Prostate gland (tissue), 2 donors: ENCODE data around the gene MARCHF7. TPM values are rescaled to one million over a fixed set of nuclear protein-coding genes. Genes with fewer than 3 reads are reported as not detected.
A peak's percentile ranks its signal among the peaks of the same experiment; 100 is the strongest.

Source experiments
- DNase-seq: peaks from one replicate; pipeline ENCODE4 v3.0.0-alpha.2; 2019; ENCODE audit warnings: low spot score
- H3K27ac ChIP-seq, 2 donors: fragments of 200-600 bp; sonication (generic); 2 replicates each; pipeline ENCODE4 v1.5.1; 2017 to 2019
- H3K27me3 ChIP-seq: fragments of 200-600 bp; sonication (generic); replicated peaks from 2 replicates; pipeline ENCODE4 v1.5.1; 2019; ENCODE audit not compliant: insufficient read depth
- H3K36me3 ChIP-seq, 2 donors: fragments of 200-600 bp; sonication (generic); 1 replicate in 1 of 2; 2 replicates in 1 of 2; pipeline versions ENCODE4 v1.5.1 to v1.8.1; 2017 to 2019
- H3K4me1 ChIP-seq: fragments of 200-600 bp; sonication (generic); replicated peaks from 2 replicates; pipeline ENCODE4 v1.5.1; 2019
- H3K4me3 ChIP-seq, 2 donors: fragments of 200-600 bp; sonication (generic); 2 replicates each; pipeline ENCODE4 v1.5.1; 2017 to 2019
- H3K9me3 ChIP-seq: fragments of 200-600 bp; sonication (generic); 2 replicates; pipeline ENCODE4 v1.5.1; 2017
- CTCF ChIP-seq, 4 experiments: fragments of 200-600 bp in 2 of 4; fragments of 450-650 bp in 2 of 4; sonication (generic) in 2 of 4; IDR thresholded peaks; 1 replicate in 3 of 4; 2 replicates in 1 of 4; pipeline ENCODE4 v1.5.1; 2016 to 2019; ENCODE audit warnings: antibody characterized with exemption in 4 of 4, mild to moderate bottlenecking in 2 of 4, moderate library complexity in 2 of 4
- POLR2A ChIP-seq: fragments of 450-650 bp; IDR thresholded peaks from one replicate; pipeline ENCODE4 v1.6.1; 2016; ENCODE audit warnings: antibody characterized with exemption, mild to moderate bottlenecking
- POLR2AphosphoS5 ChIP-seq: sonication (generic); formaldehyde crosslinking; IDR thresholded peaks from one replicate; pipeline ENCODE4 v1.6.1; 2017; ENCODE audit warnings: antibody characterized with exemption
- whole genome bisulfite sequencing: methylation state at CpG from one replicate; pipeline ENCODE4 v1.1.5; 2018; 5-methylcytosine and 5-hydroxymethylcytosine counted together
- intact Hi-C: fragments of 100-400 bp; cut with DNase I; formaldehyde crosslinking; loops from one replicate; pipeline ENCODE4 v1.14.2; 2022
- total RNA-seq, 2 donors: library from RNA; depleted of rRNA; stranded (reverse); fragments of >200 nt; gene quantifications; one replicate each; pipeline ENCODE4 v1.1.0, GENCODE V29; 2016

Gene MARCHF7
- total RNA-seq, 2 donors from 2014 or later: 60.7 to 119 TPM

- Histone ChIP-seq H3K4me3 (no peak overlapping the region), H3K27me3 (no peaks in the 10 kb centered on the region), H3K27ac (no peak overlapping the region), H3K4me1 (peaks cover 5% of the 10 kb centered on the region), H3K9me3 (no peaks in the 10 kb centered on the region), H3K36me3 (no peaks in the 10 kb centered on the region)
- TF ChIP-seq POLR2AphosphoS5 (peak; percentile 13), CTCF (IDR thresholded peaks at IDR 0.05) (no peak)
- intact Hi-C loops: no loop called here
- DNase-seq: no peak
- 28% methylated on average over 10 of the region's 10 CpGs for WGBS
Observed at GRCh38 chr2:159706385-159706980, 5.8 kb upstream of the MARCHF7 start.

GRCh38 chr2:159708066-159708760 lies 4.1 kb upstream of the MARCHF7 start:
- Histone ChIP-seq H3K36me3 (no peaks in the 10 kb centered on the region), H3K27ac (no peak overlapping the region), H3K9me3 (no peaks in the 10 kb centered on the region), H3K4me1 (peaks cover 5% of the 10 kb centered on the region), H3K27me3 (no peaks in the 10 kb centered on the region), H3K4me3 (no peak overlapping the region)
- no peak for DNase-seq
- no peak for TF ChIP-seq POLR2AphosphoS5
- WGBS: 100% methylated on average over 5 of the region's 5 CpGs
- intact Hi-C loops: no loop called here

- no peaks in the 10 kb centered on the region for H3K9me3 ChIP-seq
- DNase-seq: no peak
- intact Hi-C loops: loop anchor here (5.0 to 10.0 kb wide), 3 partner anchors 87 to 576 kb away; partner anchors contain the start of genes BAZ2B and CD302
- H3K36me3 ChIP-seq: no peaks in the 10 kb centered on the region
- peaks cover 12% of the 10 kb centered on the region for H3K4me1 ChIP-seq
- 64% methylated on average over 5 of the region's 5 CpGs for WGBS
- H3K27me3 ChIP-seq: no peaks in the 10 kb centered on the region
- no peak overlapping the region for H3K27ac ChIP-seq
- no peak overlapping the region for H3K4me3 ChIP-seq
- no peak for TF ChIP-seq CTCF (IDR thresholded peaks at IDR 0.05)
- no peak for TF ChIP-seq POLR2AphosphoS5
Observed at GRCh38 chr2:159710601-159711180, 1.6 kb upstream of the MARCHF7 start.

GRCh38 chr2:159711562-159712142 lies 654 bp upstream of the MARCHF7 start:
- Histone ChIP-seq H3K27me3 (no peaks in the 10 kb centered on the region), H3K4me1 (peaks cover 12% of the 10 kb centered on the region), H3K9me3 (no peaks in the 10 kb centered on the region), H3K4me3 (peak overlapping the region; percentile 74 to 93), H3K36me3 (no peaks in the 10 kb centered on the region), H3K27ac (peak overlapping the region; percentile 94 to 97)
- TF ChIP-seq CTCF (IDR thresholded peaks at IDR 0.05) (no peak), POLR2A (no peak), POLR2AphosphoS5 (no peak)
- intact Hi-C loops: loop anchor here (5.0 to 10.0 kb wide), 3 partner anchors 86 to 577 kb away; partner anchors contain the start of genes BAZ2B and CD302
- DNase-seq: no peak
- WGBS: 1% methylated on average over 10 of the region's 10 CpGs

- peak overlapping the region; percentile 94 to 97 for H3K27ac ChIP-seq
- H3K27me3 ChIP-seq: no peaks in the 10 kb centered on the region
- no peaks in the 10 kb centered on the region for H3K36me3 ChIP-seq
- intact Hi-C loops: loop anchor here (5.0 to 10.0 kb wide), 3 partner anchors 84 to 578 kb away; partner anchors contain the start of genes BAZ2B and CD302
- no peaks in the 10 kb centered on the region for H3K9me3 ChIP-seq
- WGBS: under 1% methylated on average over 31 of the region's 32 CpGs
- TF ChIP-seq POLR2A: no peak
- TF ChIP-seq CTCF (IDR thresholded peaks at IDR 0.05): no peak
- no peak for TF ChIP-seq POLR2AphosphoS5
- H3K4me3 ChIP-seq: peak overlapping the region; percentile 74 to 93
- no peak for DNase-seq
- peaks cover 12% of the 10 kb centered on the region for H3K4me1 ChIP-seq
Observed at GRCh38 chr2:159712929-159713420, 669 bp downstream of the MARCHF7 start.
